HepG2 (cell line): Measurements from ENCODE around the gene PIGV. TPM values are rescaled to one million over a fixed set of nuclear protein-coding genes. Genes with fewer than 3 reads are reported as not detected.

Experiments
- ETV5 ChIP-seq: IDR thresholded peaks from 2 replicates; pipeline ENCODE4 v1.6.1; 2018; ENCODE audit warnings: missing biosample characterization, missing genetic modification reagents, inconsistent platforms, borderline replicate concordance
- FOXC1 ChIP-seq: sonication (generic); formaldehyde crosslinking; IDR thresholded peaks from 2 replicates; pipeline ENCODE4 v1.8.0; 2022; ENCODE audit warnings: mild to moderate bottlenecking, missing genetic modification reagents, borderline replicate concordance
- GATAD2A ChIP-seq: IDR thresholded peaks from 2 replicates; pipeline ENCODE4 v1.6.1; 2016
- HNRNPUL1 ChIP-seq: fragments of 200-400 bp; formaldehyde crosslinking; IDR thresholded peaks from 2 replicates; pipeline ENCODE4 v1.6.1; 2017; ENCODE audit warnings: low read depth, mild to moderate bottlenecking, low read length, moderate library complexity
- KMT2B ChIP-seq: IDR thresholded peaks from 2 replicates; pipeline ENCODE4 v1.6.1; 2016; ENCODE audit warnings: missing genetic modification reagents, missing compliant biosample characterization
- MAFK ChIP-seq, 2 experiments: IDR thresholded peaks in 1 of 2; conservative IDR thresholded peaks in 1 of 2; 2 replicates each; pipeline ENCODE4 v1.6.1; 2011; ENCODE audit warnings: improper control_type of control experiment in 2 of 2, low read length in 2 of 2
- MTA3 ChIP-seq: sonication (generic); formaldehyde crosslinking; IDR thresholded peaks from 2 replicates; pipeline ENCODE4 v1.4.0; 2020; ENCODE audit warnings: missing genetic modification reagents
- MYNN ChIP-seq: sonication (generic); formaldehyde crosslinking; IDR thresholded peaks from 2 replicates; pipeline ENCODE4 v1.4.0; 2020; ENCODE audit warnings: mild to moderate bottlenecking, low read depth, missing genetic modification reagents
- RORA ChIP-seq: sonication (generic); formaldehyde crosslinking; IDR thresholded peaks from 2 replicates; pipeline ENCODE4 v1.5.0; 2020; ENCODE audit warnings: mild to moderate bottlenecking, missing genetic modification reagents, moderate library complexity
- SATB2 ChIP-seq: sonication (generic); formaldehyde crosslinking; IDR thresholded peaks from 2 replicates; pipeline ENCODE4 v1.5.0; 2020; ENCODE audit warnings: missing genetic modification reagents
- SP140L ChIP-seq: sonication (generic); formaldehyde crosslinking; IDR thresholded peaks from 2 replicates; pipeline ENCODE4 v1.4.0; 2020; ENCODE audit warnings: missing genetic modification reagents, borderline replicate concordance
- SRSF1 ChIP-seq: fragments of 200-400 bp; formaldehyde crosslinking; optimal IDR thresholded peaks from 2 replicates; pipeline ENCODE3; 2017; ENCODE audit warnings: mild to moderate bottlenecking, low read depth, low read length, moderate library complexity
- ZNF549 ChIP-seq: sonication (generic); formaldehyde crosslinking; IDR thresholded peaks from 2 replicates; pipeline ENCODE4 v1.5.0; 2020; ENCODE audit warnings: missing genetic modification reagents
- ZNF678 ChIP-seq: sonication (generic); formaldehyde crosslinking; IDR thresholded peaks from 2 replicates; pipeline ENCODE4 v1.4.0; 2020; ENCODE audit warnings: mild to moderate bottlenecking, missing genetic modification reagents
- ZNF747 ChIP-seq: sonication (generic); formaldehyde crosslinking; IDR thresholded peaks from 2 replicates; pipeline ENCODE4 v1.8.1; 2023; ENCODE audit warnings: missing genetic modification reagents, mild to moderate bottlenecking, borderline replicate concordance
- polyA plus RNA-seq, 8 experiments: library from polyadenylated mRNA; depleted of rRNA in 3 of 8; stranded (reverse) in 7 of 8; unstranded in 1 of 8; fragments of >200 nt; fragmentation: Illumina TruSeq in 4 of 8; extraction: Trizol in 4 of 8; gene quantifications; 2 replicates each; pipeline versions ENCODE4 v1.2.1 to v1.2.3, GENCODE V29; 2011 to 2016; ENCODE audit warnings: low read depth in 4 of 8, missing spikeins in 1 of 8, mixed read lengths in 1 of 8; ENCODE audit not compliant: insufficient read depth in 1 of 8
- total RNA-seq, 5 experiments: library from RNA; depleted of rRNA; stranded (reverse); fragments of >200 nt; fragmentation: Illumina TruSeq; extraction: Trizol; gene quantifications; 2 replicates each; pipeline ENCODE4 v1.2.3, GENCODE V29; 2016; ENCODE audit warnings: low read depth in 1 of 5
- TF ChIP-seq, protein P1 (sequence below), 2 experiments: IDR thresholded peaks; 2 replicates each; pipeline ENCODE4 v1.6.1; 2011 to 2012; ENCODE audit warnings: low read length in 2 of 2, borderline replicate concordance in 1 of 2, low read depth in 1 of 2, mild to moderate bottlenecking in 1 of 2, moderate library complexity in 1 of 2
- TF ChIP-seq, protein P2 (sequence below), 2 experiments: fragments of 450-650 bp in 1 of 2; sonication (generic) in 1 of 2; formaldehyde crosslinking; IDR thresholded peaks; 2 replicates each; pipeline versions ENCODE4 v1.5.0 to v1.8.0; 2020 to 2022; ENCODE audit warnings: mild to moderate bottlenecking in 1 of 2, missing genetic modification reagents in 1 of 2
- TF ChIP-seq, protein P3 (sequence below), 2 experiments: sonication (generic) in 1 of 2; formaldehyde crosslinking in 1 of 2; IDR thresholded peaks; 2 replicates each; pipeline versions ENCODE4 v1.4.0 to v1.6.1; 2018 to 2020; ENCODE audit warnings: missing genetic modification reagents in 2 of 2, borderline replicate concordance in 1 of 2, low read depth in 1 of 2, mild to moderate bottlenecking in 1 of 2, missing biosample characterization in 1 of 2
- TF ChIP-seq, protein P4 (sequence below): sonication (generic); formaldehyde crosslinking; IDR thresholded peaks from 2 replicates; pipeline ENCODE4 v1.4.0; 2020; ENCODE audit warnings: missing genetic modification reagents, borderline replicate concordance

PIGV gene
- total and polyA plus RNA-seq, 2 of the 13 experiments (the other 11 are each of a cell fraction or from before 2014, with no cell fraction given) = 13.5 to 22.7 TPM

DNA sequence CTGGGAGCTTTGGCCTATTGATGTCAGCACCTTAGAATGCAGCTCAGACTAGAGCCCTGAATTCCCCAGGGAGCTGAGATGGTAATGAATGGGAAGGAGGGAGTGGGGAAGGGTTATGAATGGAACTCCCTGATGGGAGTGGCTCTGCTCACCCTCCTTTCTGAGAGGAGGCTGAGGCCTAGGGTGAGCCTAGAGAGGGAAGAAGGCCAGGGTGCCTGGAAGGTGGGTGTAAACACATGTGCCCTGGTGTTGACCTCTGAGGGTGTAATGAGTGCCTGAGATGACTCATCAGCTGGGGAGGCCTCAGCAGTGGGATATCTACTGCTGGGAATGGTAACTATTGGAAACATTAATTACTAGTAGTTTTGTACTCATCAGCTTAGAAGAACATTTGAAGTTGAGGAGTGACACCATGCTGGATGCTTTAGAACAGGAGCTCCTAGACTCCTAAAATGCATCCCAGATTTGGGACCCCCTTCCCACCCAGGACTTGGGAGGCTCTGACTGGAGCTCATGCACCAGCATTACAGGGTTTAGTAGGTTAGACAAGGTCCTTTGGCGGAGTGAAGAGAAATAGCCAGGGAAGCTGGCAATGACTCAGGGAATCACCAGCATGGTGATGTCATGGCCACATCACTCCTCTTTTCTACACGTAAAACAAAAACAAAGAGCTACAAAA, 16.0 kb upstream of the PIGV start (continued):
- TF ChIP-seq, protein P1, sequence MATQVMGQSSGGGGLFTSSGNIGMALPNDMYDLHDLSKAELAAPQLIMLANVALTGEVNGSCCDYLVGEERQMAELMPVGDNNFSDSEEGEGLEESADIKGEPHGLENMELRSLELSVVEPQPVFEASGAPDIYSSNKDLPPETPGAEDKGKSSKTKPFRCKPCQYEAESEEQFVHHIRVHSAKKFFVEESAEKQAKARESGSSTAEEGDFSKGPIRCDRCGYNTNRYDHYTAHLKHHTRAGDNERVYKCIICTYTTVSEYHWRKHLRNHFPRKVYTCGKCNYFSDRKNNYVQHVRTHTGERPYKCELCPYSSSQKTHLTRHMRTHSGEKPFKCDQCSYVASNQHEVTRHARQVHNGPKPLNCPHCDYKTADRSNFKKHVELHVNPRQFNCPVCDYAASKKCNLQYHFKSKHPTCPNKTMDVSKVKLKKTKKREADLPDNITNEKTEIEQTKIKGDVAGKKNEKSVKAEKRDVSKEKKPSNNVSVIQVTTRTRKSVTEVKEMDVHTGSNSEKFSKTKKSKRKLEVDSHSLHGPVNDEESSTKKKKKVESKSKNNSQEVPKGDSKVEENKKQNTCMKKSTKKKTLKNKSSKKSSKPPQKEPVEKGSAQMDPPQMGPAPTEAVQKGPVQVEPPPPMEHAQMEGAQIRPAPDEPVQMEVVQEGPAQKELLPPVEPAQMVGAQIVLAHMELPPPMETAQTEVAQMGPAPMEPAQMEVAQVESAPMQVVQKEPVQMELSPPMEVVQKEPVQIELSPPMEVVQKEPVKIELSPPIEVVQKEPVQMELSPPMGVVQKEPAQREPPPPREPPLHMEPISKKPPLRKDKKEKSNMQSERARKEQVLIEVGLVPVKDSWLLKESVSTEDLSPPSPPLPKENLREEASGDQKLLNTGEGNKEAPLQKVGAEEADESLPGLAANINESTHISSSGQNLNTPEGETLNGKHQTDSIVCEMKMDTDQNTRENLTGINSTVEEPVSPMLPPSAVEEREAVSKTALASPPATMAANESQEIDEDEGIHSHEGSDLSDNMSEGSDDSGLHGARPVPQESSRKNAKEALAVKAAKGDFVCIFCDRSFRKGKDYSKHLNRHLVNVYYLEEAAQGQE (IDR thresholded peaks at IDR 0.05; ENCODE audit: borderline replicate concordance in 1 of 2, low read depth in 1 of 2, low read length in 2 of 2) = no peak
- peak; percentile 80 for TF ChIP-seq GATAD2A (CRISPR knock-in tag)
- TF ChIP-seq SRSF1 = no peak
- TF ChIP-seq MYNN = no peak
- TF ChIP-seq MAFK (conservative IDR thresholded peaks at IDR 0.05 in 1 of 2, IDR thresholded peaks at IDR 0.05 in 1 of 2; ENCODE audit: low read length in 2 of 2) = no peak
- peak; percentile 15; the same call in 1 of the 2 replicates for TF ChIP-seq ETV5 (CRISPR knock-in tag)
- TF ChIP-seq RORA = no peak
- TF ChIP-seq, protein P2, sequence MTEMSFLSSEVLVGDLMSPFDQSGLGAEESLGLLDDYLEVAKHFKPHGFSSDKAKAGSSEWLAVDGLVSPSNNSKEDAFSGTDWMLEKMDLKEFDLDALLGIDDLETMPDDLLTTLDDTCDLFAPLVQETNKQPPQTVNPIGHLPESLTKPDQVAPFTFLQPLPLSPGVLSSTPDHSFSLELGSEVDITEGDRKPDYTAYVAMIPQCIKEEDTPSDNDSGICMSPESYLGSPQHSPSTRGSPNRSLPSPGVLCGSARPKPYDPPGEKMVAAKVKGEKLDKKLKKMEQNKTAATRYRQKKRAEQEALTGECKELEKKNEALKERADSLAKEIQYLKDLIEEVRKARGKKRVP (CRISPR knock-in tag; IDR thresholded peaks at IDR 0.05) = no peak
- TF ChIP-seq ZNF678 (CRISPR knock-in tag) = no peak
- no peak for TF ChIP-seq ZNF747 (CRISPR knock-in tag)
- TF ChIP-seq FOXC1 (CRISPR knock-in tag) = no peak
- no peak for TF ChIP-seq SP140L
- TF ChIP-seq, protein P3, sequence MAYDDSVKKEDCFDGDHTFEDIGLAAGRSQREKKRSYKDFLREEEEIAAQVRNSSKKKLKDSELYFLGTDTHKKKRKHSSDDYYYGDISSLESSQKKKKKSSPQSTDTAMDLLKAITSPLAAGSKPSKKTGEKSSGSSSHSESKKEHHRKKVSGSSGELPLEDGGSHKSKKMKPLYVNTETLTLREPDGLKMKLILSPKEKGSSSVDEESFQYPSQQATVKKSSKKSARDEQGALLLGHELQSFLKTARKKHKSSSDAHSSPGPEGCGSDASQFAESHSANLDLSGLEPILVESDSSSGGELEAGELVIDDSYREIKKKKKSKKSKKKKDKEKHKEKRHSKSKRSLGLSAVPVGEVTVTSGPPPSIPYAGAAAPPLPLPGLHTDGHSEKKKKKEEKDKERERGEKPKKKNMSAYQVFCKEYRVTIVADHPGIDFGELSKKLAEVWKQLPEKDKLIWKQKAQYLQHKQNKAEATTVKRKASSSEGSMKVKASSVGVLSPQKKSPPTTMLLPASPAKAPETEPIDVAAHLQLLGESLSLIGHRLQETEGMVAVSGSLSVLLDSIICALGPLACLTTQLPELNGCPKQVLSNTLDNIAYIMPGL (CRISPR knock-in tag; IDR thresholded peaks at IDR 0.05; ENCODE audit: borderline replicate concordance in 1 of 2, low read depth in 1 of 2) = no peak
- no peak for TF ChIP-seq ZNF549 (CRISPR knock-in tag)
- no peak for TF ChIP-seq KMT2B (CRISPR knock-in tag)
- no peak for TF ChIP-seq HNRNPUL1
- TF ChIP-seq MTA3 (CRISPR knock-in tag) = no peak
- TF ChIP-seq, protein P4, sequence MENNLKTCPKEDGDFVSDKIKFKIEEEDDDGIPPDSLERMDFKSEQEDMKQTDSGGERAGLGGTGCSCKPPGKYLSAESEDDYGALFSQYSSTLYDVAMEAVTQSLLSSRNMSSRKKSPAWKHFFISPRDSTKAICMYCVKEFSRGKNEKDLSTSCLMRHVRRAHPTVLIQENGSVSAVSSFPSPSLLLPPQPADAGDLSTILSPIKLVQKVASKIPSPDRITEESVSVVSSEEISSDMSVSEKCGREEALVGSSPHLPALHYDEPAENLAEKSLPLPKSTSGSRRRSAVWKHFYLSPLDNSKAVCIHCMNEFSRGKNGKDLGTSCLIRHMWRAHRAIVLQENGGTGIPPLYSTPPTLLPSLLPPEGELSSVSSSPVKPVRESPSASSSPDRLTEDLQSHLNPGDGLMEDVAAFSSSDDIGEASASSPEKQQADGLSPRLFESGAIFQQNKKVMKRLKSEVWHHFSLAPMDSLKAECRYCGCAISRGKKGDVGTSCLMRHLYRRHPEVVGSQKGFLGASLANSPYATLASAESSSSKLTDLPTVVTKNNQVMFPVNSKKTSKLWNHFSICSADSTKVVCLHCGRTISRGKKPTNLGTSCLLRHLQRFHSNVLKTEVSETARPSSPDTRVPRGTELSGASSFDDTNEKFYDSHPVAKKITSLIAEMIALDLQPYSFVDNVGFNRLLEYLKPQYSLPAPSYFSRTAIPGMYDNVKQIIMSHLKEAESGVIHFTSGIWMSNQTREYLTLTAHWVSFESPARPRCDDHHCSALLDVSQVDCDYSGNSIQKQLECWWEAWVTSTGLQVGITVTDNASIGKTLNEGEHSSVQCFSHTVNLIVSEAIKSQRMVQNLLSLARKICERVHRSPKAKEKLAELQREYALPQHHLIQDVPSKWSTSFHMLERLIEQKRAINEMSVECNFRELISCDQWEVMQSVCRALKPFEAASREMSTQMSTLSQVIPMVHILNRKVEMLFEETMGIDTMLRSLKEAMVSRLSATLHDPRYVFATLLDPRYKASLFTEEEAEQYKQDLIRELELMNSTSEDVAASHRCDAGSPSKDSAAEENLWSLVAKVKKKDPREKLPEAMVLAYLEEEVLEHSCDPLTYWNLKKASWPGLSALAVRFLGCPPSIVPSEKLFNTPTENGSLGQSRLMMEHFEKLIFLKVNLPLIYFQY (CRISPR knock-in tag) = no peak
- TF ChIP-seq SATB2 (CRISPR knock-in tag) = no peak
